Neural crest cell (in vitro differentiated cells): ENCODE results near the gene MPND. TPM values are rescaled to one million over a fixed set of nuclear protein-coding genes. Genes with fewer than 3 reads are reported as not detected.

Experiments used
- DNase-seq: peaks from one replicate; pipeline ENCODE4 v3.0.0; 2021; ENCODE audit warnings: low read depth, mixed read lengths, low spot score
- H3K27ac Mint-ChIP-seq: one replicate; pipeline ENCODE4 v1.8.0; 2021; ENCODE audit warnings: mild to moderate bottlenecking, mixed read lengths; ENCODE audit not compliant: unreplicated experiment
- H3K27me3 Mint-ChIP-seq: 2 replicates; pipeline ENCODE4 v1.8.0; 2021; ENCODE audit warnings: low read depth, mild to moderate bottlenecking, mixed read lengths
- H3K36me3 Mint-ChIP-seq: 2 replicates; pipeline ENCODE4 v1.8.0; 2021; ENCODE audit warnings: low read depth, mild to moderate bottlenecking, mixed read lengths
- H3K4me1 Mint-ChIP-seq: 2 replicates; pipeline ENCODE4 v1.8.0; 2021; ENCODE audit warnings: mixed read lengths
- H3K4me3 Mint-ChIP-seq: one replicate; pipeline ENCODE4 v1.8.0; 2021; ENCODE audit warnings: mild to moderate bottlenecking, mixed read lengths
- H3K9me3 Mint-ChIP-seq: 2 replicates; pipeline ENCODE4 v1.8.0; 2021; ENCODE audit warnings: mixed read lengths
- total RNA-seq: library from RNA; stranded (reverse); gene quantifications from 2 replicates; pipeline ENCODE4 v1.2.1, GENCODE V29; 2021
- TF ChIP-seq, protein P1 (sequence below): fragments of 200-600 bp; sonication (generic); conservative IDR thresholded peaks from 2 replicates; pipeline ENCODE4 v1.5.0; 2021; ENCODE audit warnings: antibody characterized with exemption, mild to moderate bottlenecking

The MPND gene
- total RNA-seq, 1 donor from 2014 or later: 45.6 TPM

DNA sequence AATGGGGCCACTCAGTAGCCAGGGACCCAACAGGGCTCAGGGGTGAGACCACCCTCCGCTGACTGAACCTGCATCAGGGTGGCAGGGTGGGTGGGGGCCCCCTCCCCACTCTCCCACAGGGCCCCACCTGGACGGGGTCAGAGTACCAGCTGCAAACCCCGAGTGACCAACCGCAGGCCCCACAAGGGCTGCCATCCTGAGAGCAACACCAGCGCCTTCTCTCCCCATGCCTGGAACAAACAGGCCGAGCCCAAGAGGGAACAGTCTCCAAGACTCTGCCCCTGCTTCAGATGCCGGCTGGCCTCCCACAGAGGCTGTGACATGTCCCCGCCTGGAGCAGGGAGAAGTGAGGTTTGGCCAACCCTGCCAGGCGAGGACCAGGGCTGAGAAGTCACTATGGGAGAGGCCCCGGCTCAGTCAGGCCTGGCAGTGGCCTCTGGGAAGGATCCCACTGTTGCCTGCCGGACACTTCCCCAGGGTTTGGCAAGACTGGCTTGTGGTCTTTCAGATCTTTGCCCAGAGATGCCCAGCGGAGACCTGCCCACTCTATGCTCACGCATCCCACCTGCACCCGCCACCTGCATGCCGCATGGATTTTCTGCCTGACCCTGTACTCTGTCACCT lies 27.2 kb downstream of the MPND start:
- no peak for DNase-seq
- H3K27me3 Mint-ChIP-seq: peaks cover 4% of the 10 kb centered on the region
- H3K4me1 Mint-ChIP-seq: peaks cover 25% of the 10 kb centered on the region
- H3K27ac Mint-ChIP-seq: no peak overlapping the region
- peak overlapping the region; percentile 49 for H3K4me3 Mint-ChIP-seq
- no peaks in the 10 kb centered on the region for H3K36me3 Mint-ChIP-seq
- TF ChIP-seq, protein P1, sequence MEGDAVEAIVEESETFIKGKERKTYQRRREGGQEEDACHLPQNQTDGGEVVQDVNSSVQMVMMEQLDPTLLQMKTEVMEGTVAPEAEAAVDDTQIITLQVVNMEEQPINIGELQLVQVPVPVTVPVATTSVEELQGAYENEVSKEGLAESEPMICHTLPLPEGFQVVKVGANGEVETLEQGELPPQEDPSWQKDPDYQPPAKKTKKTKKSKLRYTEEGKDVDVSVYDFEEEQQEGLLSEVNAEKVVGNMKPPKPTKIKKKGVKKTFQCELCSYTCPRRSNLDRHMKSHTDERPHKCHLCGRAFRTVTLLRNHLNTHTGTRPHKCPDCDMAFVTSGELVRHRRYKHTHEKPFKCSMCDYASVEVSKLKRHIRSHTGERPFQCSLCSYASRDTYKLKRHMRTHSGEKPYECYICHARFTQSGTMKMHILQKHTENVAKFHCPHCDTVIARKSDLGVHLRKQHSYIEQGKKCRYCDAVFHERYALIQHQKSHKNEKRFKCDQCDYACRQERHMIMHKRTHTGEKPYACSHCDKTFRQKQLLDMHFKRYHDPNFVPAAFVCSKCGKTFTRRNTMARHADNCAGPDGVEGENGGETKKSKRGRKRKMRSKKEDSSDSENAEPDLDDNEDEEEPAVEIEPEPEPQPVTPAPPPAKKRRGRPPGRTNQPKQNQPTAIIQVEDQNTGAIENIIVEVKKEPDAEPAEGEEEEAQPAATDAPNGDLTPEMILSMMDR: no peak
- H3K9me3 Mint-ChIP-seq: no peaks in the 10 kb centered on the region

DNA sequence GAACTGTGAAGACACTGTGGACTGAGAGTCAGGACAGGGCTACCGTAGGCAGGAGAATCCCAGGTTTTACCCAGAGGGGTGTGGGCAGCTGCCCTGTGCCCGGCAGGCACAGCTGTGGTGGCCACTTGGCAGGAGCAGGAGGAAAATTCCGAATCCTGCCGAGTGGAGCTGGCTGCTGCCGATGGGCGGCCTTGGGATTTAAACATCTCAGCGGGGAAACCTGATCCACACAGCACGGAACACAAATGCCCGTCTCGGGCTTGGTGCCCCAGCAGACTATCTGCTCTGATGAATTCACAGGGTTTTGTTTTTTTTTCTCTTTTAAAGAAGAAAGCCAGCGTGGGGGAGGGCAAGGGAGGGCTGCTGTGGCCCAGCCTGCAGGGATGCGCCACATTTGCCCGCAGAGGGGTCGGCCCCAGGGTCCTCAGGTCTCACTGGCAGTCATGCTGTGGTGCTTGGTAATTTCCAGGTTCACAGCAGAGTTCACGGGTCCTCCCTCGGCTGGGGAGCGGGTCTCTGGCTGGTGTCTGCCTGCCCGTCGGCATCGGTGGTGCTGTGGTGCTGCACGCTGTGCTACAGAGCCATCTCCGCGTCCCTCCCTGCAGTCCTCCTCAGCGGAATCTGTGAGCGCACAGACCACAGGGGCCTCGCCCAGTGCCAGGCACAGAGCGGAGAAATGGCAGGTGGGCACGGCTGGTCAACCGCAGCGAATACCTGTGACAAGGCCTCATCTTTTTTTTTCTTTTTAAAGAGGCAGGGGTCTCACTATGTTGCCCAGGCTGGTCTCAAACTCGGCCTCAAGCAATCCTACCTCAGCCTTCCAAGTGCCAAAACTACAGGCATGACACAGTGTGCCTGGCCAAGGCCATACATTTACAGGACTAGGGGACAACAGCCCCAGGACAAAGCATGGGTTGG lies 28.1 kb downstream of the MPND start:
- peaks cover 4% of the 10 kb centered on the region for H3K27me3 Mint-ChIP-seq
- peak overlapping the region; percentile 49 for H3K4me3 Mint-ChIP-seq
- H3K9me3 Mint-ChIP-seq: no peaks in the 10 kb centered on the region
- H3K36me3 Mint-ChIP-seq: no peaks in the 10 kb centered on the region
- TF ChIP-seq, protein P1: no peak
- no peak overlapping the region for H3K27ac Mint-ChIP-seq
- H3K4me1 Mint-ChIP-seq: peaks cover 35% of the 10 kb centered on the region
- no peak for DNase-seq

DNA sequence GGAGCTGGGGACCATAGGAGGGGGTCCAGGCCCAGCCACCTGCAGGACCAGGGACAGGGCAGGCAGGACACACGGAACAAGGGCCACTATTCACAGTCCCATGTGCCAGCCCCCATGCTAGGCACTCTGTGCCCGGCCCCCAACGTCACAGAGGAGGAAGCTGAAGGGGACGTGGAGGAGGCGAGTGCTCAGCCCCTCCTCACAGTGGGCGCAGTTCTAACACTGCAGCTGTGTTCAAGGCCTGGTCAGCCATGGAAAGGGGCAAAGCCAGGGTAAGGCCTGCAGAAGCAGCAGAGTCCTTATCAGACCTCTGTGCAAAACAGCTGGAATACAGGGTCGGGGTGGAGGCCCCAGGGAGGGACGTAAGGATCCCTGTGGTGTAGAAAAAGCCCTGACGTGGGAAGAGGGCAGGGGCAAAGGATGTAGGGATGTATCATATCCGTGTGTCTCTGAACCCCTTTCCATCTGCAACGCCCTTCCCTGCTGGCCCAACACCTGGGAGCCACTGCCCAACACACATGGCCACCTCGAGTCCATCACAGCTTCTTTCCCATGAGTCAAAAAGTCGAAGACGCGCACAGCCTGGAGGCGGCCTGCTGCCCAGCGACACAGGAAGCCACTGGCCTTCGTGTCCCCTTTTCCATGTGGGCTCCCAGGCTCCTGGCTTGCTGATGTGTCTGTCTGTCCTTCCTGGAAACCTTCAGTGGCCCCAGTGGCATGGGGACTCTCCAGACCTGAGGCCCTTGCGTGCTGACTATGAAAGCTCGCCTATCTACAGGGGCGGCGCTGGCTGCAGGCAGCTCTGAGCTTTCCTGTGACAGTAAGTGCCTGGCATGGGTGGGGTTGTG lies 29.0 kb downstream of the MPND start:
- TF ChIP-seq, protein P1: no peak
- Mint-ChIP-seq H3K36me3 (no peaks in the 10 kb centered on the region), H3K4me1 (peaks cover 37% of the 10 kb centered on the region), H3K9me3 (no peaks in the 10 kb centered on the region), H3K27me3 (peaks cover 4% of the 10 kb centered on the region), H3K27ac (no peak overlapping the region), H3K4me3 (no peak overlapping the region)
- DNase-seq: no peak

DNA sequence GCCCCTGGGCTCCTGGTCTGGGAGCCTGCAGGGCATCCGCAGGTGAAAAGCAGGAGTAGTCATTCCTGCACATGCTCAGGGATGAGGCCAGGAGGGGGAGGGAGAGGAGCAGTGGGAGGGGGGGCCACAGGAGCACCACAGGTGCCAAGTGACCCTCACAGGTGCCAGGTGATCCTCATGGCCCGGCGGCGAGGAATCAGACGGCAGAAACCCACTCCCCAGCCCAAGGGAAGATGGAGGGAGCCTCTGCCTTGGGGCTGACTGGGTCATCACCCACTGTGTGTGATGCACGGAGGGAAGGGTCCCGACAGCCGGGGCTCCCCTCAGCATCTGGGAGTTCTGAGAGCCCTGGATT lies 29.6 kb downstream of the MPND start:
- Mint-ChIP-seq H3K27ac (no peak overlapping the region), H3K4me1 (peaks cover 34% of the 10 kb centered on the region), H3K4me3 (no peak overlapping the region), H3K27me3 (peaks cover 1% of the 10 kb centered on the region), H3K9me3 (no peaks in the 10 kb centered on the region), H3K36me3 (no peaks in the 10 kb centered on the region)
- no peak for DNase-seq
- TF ChIP-seq, protein P1: no peak
